Measurements from ENCODE around the gene PRKD1.
A peak's percentile ranks its signal among the peaks of the same experiment; 100 is the strongest.

- TF ChIP-seq CTCF (IDR thresholded peaks at IDR 0.05) (no peak), POLR2A (IDR thresholded peaks at IDR 0.05) (no peak), EP300 (IDR thresholded peaks at IDR 0.05) (peak in 1 of 2 donors; percentile 68)
Observed at GRCh38 chr14:29805415-29806123, 122.1 kb downstream of the PRKD1 start.

Data from tibial nerve (tissue), 4 donors.